Measurements from ENCODE around the gene FAM180A. TPM values are rescaled to one million over a fixed set of nuclear protein-coding genes. Genes with fewer than 3 reads are reported as not detected.

Gene FAM180A
- total and polyA plus RNA-seq, 2 donors (not counting 1 experiment from before 2014, with no cell fraction given), result not detected

- H3K36me3 ChIP-seq (replicated peaks in 1 of 2; ENCODE audit: control extremely low read depth in 1 of 2, control insufficient read depth in 1 of 2, extremely low read depth in 1 of 2, insufficient read depth in 2 of 2, low read length in 1 of 2), result no peaks in the 10 kb centered on the region
- H3K4me3 Mint-ChIP-seq, result no peak overlapping the region
- ChIA-PET POLR2A (no interaction called here), CTCF (no interaction called here)
- 88% methylated on average over 6 of the region's 6 CpGs for WGBS (ENCODE audit: insufficient coverage)
- peaks cover 32% of the 10 kb centered on the region for H3K27me3 Mint-ChIP-seq
- H3K9me3 ChIP-seq (ENCODE audit: control extremely low read depth in 1 of 3, control insufficient read depth in 2 of 3, insufficient read depth in 1 of 3, low read length in 2 of 3), result no peaks in the 10 kb centered on the region
- intact Hi-C loops (cut with micrococcal nuclease), result no loop called here
- no peak overlapping the region for H3K9ac ChIP-seq (ENCODE audit: low read length)
- peaks cover 0 to 6% (median 1%) of the 10 kb centered on the region in 4 experiments for H3K27me3 ChIP-seq (replicated peaks in 1 of 4; ENCODE audit: control extremely low read depth in 1 of 4, control insufficient read depth in 3 of 4, insufficient read depth in 4 of 4, low read length in 3 of 4)
- no peaks in the 10 kb centered on the region for H3K9me3 Mint-ChIP-seq (ENCODE audit: insufficient read depth)
- DNase-seq (no peak), ATAC-seq (ENCODE audit: low read depth) (no peak)
- H3K4me2 ChIP-seq (replicated peaks; ENCODE audit: low read depth, low read length, poor library complexity, severe bottlenecking), result no peak overlapping the region
- no peak overlapping the region for H3K27ac Mint-ChIP-seq
- no peak overlapping the region for H2AFZ ChIP-seq (ENCODE audit: insufficient read depth, low read depth, low read length, poor library complexity, severe bottlenecking)
- H3K4me1 ChIP-seq (ENCODE audit: control insufficient read depth in 2 of 2, insufficient read depth in 2 of 2, low read length in 2 of 2), result no peaks in the 10 kb centered on the region
- H4K20me1 ChIP-seq (ENCODE audit: control insufficient read depth, insufficient read depth, low read length, poor library complexity, severe bottlenecking), result no peaks in the 10 kb centered on the region
- no peaks in the 10 kb centered on the region for H3K4me1 Mint-ChIP-seq
- H3K79me2 ChIP-seq (ENCODE audit: control insufficient read depth, insufficient read depth, low read length), result no peaks in the 10 kb centered on the region
- TF ChIP-seq CTCF (IDR thresholded peaks at IDR 0.05) (no peak), EZH2 (IDR thresholded peaks at IDR 0.05; ENCODE audit: borderline replicate concordance, insufficient read depth, low read depth, low read length, poor library complexity, severe bottlenecking) (no peak)
- H3K27ac ChIP-seq (ENCODE audit: low read length in 2 of 2), result no peak overlapping the region
- no peak overlapping the region for H3K4me3 ChIP-seq (ENCODE audit: control extremely low read depth in 1 of 5, extremely low read depth in 1 of 5, insufficient read depth in 1 of 5, low read depth in 2 of 5, low read length in 4 of 5)
Measured at GRCh38 chr7:135770139-135770710, 21.6 kb upstream of the FAM180A start.

GRCh38 chr7:135769005-135769802 lies 20.6 kb upstream of the FAM180A start:
- H3K4me1 Mint-ChIP-seq, result no peaks in the 10 kb centered on the region
- Histone ChIP-seq H3K4me1 (ENCODE audit: control insufficient read depth in 2 of 2, insufficient read depth in 2 of 2, low read length in 2 of 2) (no peaks in the 10 kb centered on the region), H3K4me2 (replicated peaks; ENCODE audit: low read depth, low read length, poor library complexity, severe bottlenecking) (no peak overlapping the region), H3K4me3 (ENCODE audit: control extremely low read depth in 1 of 5, extremely low read depth in 1 of 5, insufficient read depth in 1 of 5, low read depth in 2 of 5, low read length in 4 of 5) (no peak overlapping the region), H4K20me1 (ENCODE audit: control insufficient read depth, insufficient read depth, low read length, poor library complexity, severe bottlenecking) (no peaks in the 10 kb centered on the region), H3K36me3 (replicated peaks in 1 of 2; ENCODE audit: control extremely low read depth in 1 of 2, control insufficient read depth in 1 of 2, extremely low read depth in 1 of 2, insufficient read depth in 2 of 2, low read length in 1 of 2) (no peaks in the 10 kb centered on the region), H3K27ac (ENCODE audit: low read length in 2 of 2) (no peak overlapping the region), H3K27me3 (replicated peaks in 1 of 4; ENCODE audit: control extremely low read depth in 1 of 4, control insufficient read depth in 3 of 4, insufficient read depth in 4 of 4, low read length in 3 of 4) (peaks cover 0 to 6% (median 1%) of the 10 kb centered on the region in 4 experiments), H3K79me2 (ENCODE audit: control insufficient read depth, insufficient read depth, low read length) (no peaks in the 10 kb centered on the region), H3K9me3 (ENCODE audit: control extremely low read depth in 1 of 3, control insufficient read depth in 2 of 3, insufficient read depth in 1 of 3, low read length in 2 of 3) (no peaks in the 10 kb centered on the region), H3K9ac (ENCODE audit: low read length) (no peak overlapping the region), H2AFZ (ENCODE audit: insufficient read depth, low read depth, low read length, poor library complexity, severe bottlenecking) (no peak overlapping the region)
- DNase-seq, result no peak
- CTCF ChIA-PET, result no interaction called here
- no peak for ATAC-seq (ENCODE audit: low read depth)
- H3K27ac Mint-ChIP-seq, result no peak overlapping the region
- WGBS (ENCODE audit: insufficient coverage), result 95% methylated on average over 6 of the region's 7 CpGs
- H3K9me3 Mint-ChIP-seq (ENCODE audit: insufficient read depth), result no peaks in the 10 kb centered on the region
- peaks cover 32% of the 10 kb centered on the region for H3K27me3 Mint-ChIP-seq
- POLR2A ChIA-PET, result no interaction called here
- TF ChIP-seq CTCF (IDR thresholded peaks at IDR 0.05) (no peak), EZH2 (IDR thresholded peaks at IDR 0.05; ENCODE audit: borderline replicate concordance, insufficient read depth, low read depth, low read length, poor library complexity, severe bottlenecking) (no peak)
- H3K4me3 Mint-ChIP-seq, result no peak overlapping the region
- intact Hi-C loops (cut with micrococcal nuclease), result no loop called here

Data from B cell (primary cell).